Heart right ventricle (tissue), 16 donors: ENCODE results near the gene LPP. TPM values are rescaled to one million over a fixed set of nuclear protein-coding genes. Genes with fewer than 3 reads are reported as not detected.

ENCODE experiments used
- ATAC-seq, 8 donors: fragments of 200-7000 bp; cut with Tn5 transposase; one replicate each; pipeline ENCODE4 v1.9.1; 2020; ENCODE audit warnings: mild to moderate bottlenecking in 8 of 8, moderate library complexity in 8 of 8, moderate number of reproducible peaks in 1 of 8
- DNase-seq, 2 donors: peaks; one replicate each; pipeline ENCODE4 v3.0.0-alpha.2; 2020
- H3K27ac ChIP-seq, 10 donors: fragments of 200-600 bp; sonication (generic) in 2 of 10; one replicate each; pipeline versions ENCODE4 v1.5.0 to v1.8.0; 2020 to 2022; ENCODE audit warnings: mild to moderate bottlenecking in 3 of 10
- H3K27me3 ChIP-seq, 7 donors: fragments of 200-600 bp; one replicate each; pipeline ENCODE4 v1.8.0; 2021 to 2022; ENCODE audit warnings: mild to moderate bottlenecking in 2 of 7
- H3K36me3 ChIP-seq, 9 donors: fragments of 200-600 bp; sonication (generic) in 1 of 9; one replicate each; pipeline versions ENCODE4 v1.5.0 to v1.8.0; 2020 to 2022; ENCODE audit warnings: mild to moderate bottlenecking in 2 of 9
- H3K4me1 ChIP-seq, 9 donors: fragments of 200-600 bp; sonication (generic) in 1 of 9; one replicate each; pipeline versions ENCODE4 v1.5.0 to v1.8.0; 2020 to 2022; ENCODE audit warnings: mild to moderate bottlenecking in 4 of 9
- H3K4me3 ChIP-seq, 10 donors: fragments of 200-600 bp; sonication (generic) in 2 of 10; one replicate each; pipeline versions ENCODE4 v1.5.0 to v1.8.0; 2020 to 2022; ENCODE audit warnings: mild to moderate bottlenecking in 7 of 10, moderate library complexity in 2 of 10
- H3K9me3 ChIP-seq, 11 donors: fragments of 200-600 bp in 10 of 11; sonication (generic) in 2 of 11; one replicate each; pipeline versions ENCODE4 v1.5.0 to v1.8.0; 2013 to 2022; ENCODE audit warnings: mild to moderate bottlenecking in 2 of 11, control low read depth in 1 of 11, moderate library complexity in 1 of 11
- WGBS, 2 donors: extraction: QIAGEN DNeasy Blood & Tissue Kit; methylation state at CpG; one replicate each; pipeline ENCODE4 v1.1.7; 2013; ENCODE audit warnings: inconsistent platforms in 1 of 2; 5-methylcytosine and 5-hydroxymethylcytosine counted together
- intact Hi-C, 10 donors: fragments of 100-400 bp; cut with DNase I; formaldehyde crosslinking; loops; one replicate each; pipeline versions ENCODE4 v1.11.1 to v1.14.2; 2022
- polyA plus RNA-seq, 2 donors: library from polyadenylated mRNA; stranded (reverse); fragments of 200-250 nt; gene quantifications; one replicate each; pipeline ENCODE4 v1.2.3, GENCODE V29; 2013
- total RNA-seq, 10 donors: library from RNA; stranded (reverse); fragmentation: NEBNext Ultra II Directional in 3 of 10; extraction: Animal tissue kit (Norgen Biotek cat#: 25700) in 3 of 10; gene quantifications; one replicate each; pipeline versions ENCODE4 v1.2.1 to v1.2.4, GENCODE V29; 2021 to 2023
- TF ChIP-seq, protein P1 (sequence below), 9 donors: fragments of 200-600 bp; sonication (generic) in 2 of 9; IDR thresholded peaks; one replicate each; pipeline versions ENCODE4 v1.5.0 to v1.8.0; 2021 to 2022; ENCODE audit warnings: antibody characterized with exemption in 9 of 9, mild to moderate bottlenecking in 5 of 9, moderate library complexity in 1 of 9
- donor health status: Arrhythmogenic right ventricular cardiomyopathy.
- donor health status: ischemic (EF 13 %, LVEDD 7.1; RV severe dilation, severe dysfunction).
- donor health status: healthy with polysubstance abuse.
- donor health status: DM: no; HTN: yes; CAD: no.
- donor health status: DM: no; HTN: no; CAD: no.
- donor health status: ischemic (EF 25% LVEDD 6.9; RV normal size, moderate dysfunction).
- donor health status: ischemic (EF 25% LVEDD 5.7; RV mildly dilated, moderate dysfunction).
- donor health status: healthy.
- donor health status: DM: yes; HTN: yes; CAD: no.
- donor health status: Ischemic cardiomyopathy.
- donor health status: ischemic (EF 35%, LVEDD 5.7; RV mildly dilated, moderate dysfunction).
- donor health status: nonischemic (EF 11% LVEDD 7.7; RV severe dilation, severe dysfunction).
- donor health status: DM: yes; HTN: yes; CAD: no.
- donor health status: PGD.
- donor health status: ischemic (EF 29% LVEDD 5.4; RV normal size, mild dysfunction).
- donor health status: nonischemic (EF 23%, LVEDD 6.1; RV moderate dilation, normal function).

The LPP gene
- total and polyA plus RNA-seq, 12 donors, result 8.5 to 188 (median 140) TPM

DNA sequence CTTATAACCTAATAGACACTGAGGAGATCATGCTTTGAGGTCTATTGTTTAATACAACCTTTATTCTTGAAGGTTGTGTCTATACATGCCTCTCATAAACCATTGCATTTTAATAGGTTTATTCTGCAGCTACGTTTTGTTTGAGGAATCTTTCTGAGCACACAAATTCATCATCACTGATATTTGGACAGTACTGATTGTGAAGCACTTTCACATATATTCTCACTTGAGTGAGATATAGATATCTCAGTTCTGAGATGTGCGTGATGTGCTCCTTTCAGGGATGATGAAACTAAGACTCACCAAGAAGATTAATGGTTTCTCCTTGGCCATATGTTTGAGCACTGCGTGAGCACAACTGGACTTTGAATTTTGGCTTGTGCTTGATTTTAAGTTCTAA lies 374.4 kb downstream of the LPP start:
- H3K4me1 ChIP-seq, result peaks cover 0 to 23% (median 7%) of the 10 kb centered on the region in 9 donors

DNA sequence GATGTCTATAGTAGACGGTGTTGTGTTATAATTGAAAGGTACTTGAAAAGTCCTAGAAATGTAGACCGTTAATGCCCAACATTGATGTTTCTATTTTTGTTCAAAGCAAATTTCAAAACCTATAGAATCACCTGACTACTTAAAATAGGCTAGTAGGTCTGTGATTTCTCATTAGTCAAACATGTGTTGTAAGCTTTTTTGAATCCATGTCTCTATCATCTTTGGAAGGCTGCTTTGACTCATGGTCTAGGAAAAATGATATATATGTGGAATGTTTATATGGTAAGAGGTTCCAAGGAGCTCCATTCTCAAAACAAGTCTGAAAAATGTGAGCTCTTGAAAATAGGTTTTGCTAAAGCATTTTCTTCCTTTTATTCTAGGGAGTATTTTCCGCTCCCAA lies 375.3 kb downstream of the LPP start:
- ATAC-seq, result no peak
- peaks cover 0 to 24% (median 7%) of the 10 kb centered on the region in 9 donors for H3K4me1 ChIP-seq

More for the DNA sequence above, 374.4 kb downstream of the LPP start:
- H3K36me3 ChIP-seq, result peaks cover 0 to 30% (median 6%) of the 10 kb centered on the region in 9 donors
- no peaks in the 10 kb centered on the region for H3K9me3 ChIP-seq
- intact Hi-C loops, result no loop called here
- H3K27me3 ChIP-seq, result no peaks in the 10 kb centered on the region
- no peak for ATAC-seq
- no peak overlapping the region for H3K4me3 ChIP-seq
- no peak for DNase-seq
- no peak overlapping the region for H3K27ac ChIP-seq
- WGBS, 2 donors, result 90 to 94% methylated on average over 3 of the region's 3 CpGs
- TF ChIP-seq, protein P1, sequence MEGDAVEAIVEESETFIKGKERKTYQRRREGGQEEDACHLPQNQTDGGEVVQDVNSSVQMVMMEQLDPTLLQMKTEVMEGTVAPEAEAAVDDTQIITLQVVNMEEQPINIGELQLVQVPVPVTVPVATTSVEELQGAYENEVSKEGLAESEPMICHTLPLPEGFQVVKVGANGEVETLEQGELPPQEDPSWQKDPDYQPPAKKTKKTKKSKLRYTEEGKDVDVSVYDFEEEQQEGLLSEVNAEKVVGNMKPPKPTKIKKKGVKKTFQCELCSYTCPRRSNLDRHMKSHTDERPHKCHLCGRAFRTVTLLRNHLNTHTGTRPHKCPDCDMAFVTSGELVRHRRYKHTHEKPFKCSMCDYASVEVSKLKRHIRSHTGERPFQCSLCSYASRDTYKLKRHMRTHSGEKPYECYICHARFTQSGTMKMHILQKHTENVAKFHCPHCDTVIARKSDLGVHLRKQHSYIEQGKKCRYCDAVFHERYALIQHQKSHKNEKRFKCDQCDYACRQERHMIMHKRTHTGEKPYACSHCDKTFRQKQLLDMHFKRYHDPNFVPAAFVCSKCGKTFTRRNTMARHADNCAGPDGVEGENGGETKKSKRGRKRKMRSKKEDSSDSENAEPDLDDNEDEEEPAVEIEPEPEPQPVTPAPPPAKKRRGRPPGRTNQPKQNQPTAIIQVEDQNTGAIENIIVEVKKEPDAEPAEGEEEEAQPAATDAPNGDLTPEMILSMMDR (IDR thresholded peaks at IDR 0.05), result no peak

DNA sequence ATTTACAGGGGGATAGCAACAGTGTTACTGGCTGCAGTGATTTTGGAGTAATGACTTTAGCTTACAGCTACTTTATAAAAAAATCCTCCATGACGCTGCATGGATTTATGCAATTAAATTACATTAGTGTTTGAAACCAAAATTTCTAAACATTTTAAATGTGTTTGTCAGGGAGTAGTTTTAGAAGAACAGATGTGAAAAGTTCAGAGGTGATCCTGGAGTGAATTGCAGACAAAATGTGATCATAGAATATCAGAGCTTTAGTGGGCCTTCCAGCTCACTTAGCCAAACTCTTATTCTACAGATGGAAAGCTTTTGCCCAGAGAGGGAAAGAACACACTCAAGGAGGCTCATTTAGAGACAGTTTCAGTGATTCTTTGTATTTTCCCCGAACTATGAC lies 376.3 kb downstream of the LPP start:
- no peak overlapping the region for H3K27ac ChIP-seq

More for the DNA sequence above, 375.3 kb downstream of the LPP start:
- TF ChIP-seq, protein P1 (IDR thresholded peaks at IDR 0.05), result no peak
- intact Hi-C loops, result no loop called here
- Histone ChIP-seq H3K27me3 (no peaks in the 10 kb centered on the region), H3K36me3 (peaks cover 0 to 24% (median 6%) of the 10 kb centered on the region in 9 donors), H3K4me3 (no peak overlapping the region), H3K9me3 (no peaks in the 10 kb centered on the region), H3K27ac (no peak overlapping the region)
- 67 to 74% methylated on average over 3 of the region's 3 CpGs for WGBS, 2 donors
- no peak for DNase-seq

DNA sequence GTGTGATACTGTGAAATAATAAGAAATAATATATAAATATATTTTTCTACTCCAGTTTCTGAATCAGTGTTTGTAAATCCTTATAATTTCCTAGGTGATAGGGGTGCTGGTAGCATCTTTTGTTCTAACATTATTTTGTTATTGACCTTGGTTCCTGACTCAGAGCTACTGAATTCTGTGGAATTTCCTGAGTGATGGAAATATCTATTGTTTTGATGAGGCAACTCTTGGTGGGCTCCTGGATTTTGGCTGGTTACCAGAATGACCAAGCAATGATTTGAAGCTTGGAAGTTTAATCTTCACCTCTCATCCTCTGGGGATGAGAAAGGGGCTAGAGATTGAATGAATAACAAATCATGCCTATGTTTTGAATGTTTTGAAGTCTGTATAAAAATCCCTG lies 377.3 kb downstream of the LPP start:
- TF ChIP-seq, protein P1 (IDR thresholded peaks at IDR 0.05), result no peak
- Histone ChIP-seq H3K27me3 (no peaks in the 10 kb centered on the region), H3K4me1 (peaks cover 0 to 24% (median 7%) of the 10 kb centered on the region in 9 donors), H3K27ac (no peak overlapping the region), H3K9me3 (no peaks in the 10 kb centered on the region), H3K4me3 (no peak overlapping the region), H3K36me3 (peaks cover 0 to 4% (median 0%) of the 10 kb centered on the region in 9 donors)
- intact Hi-C loops, result loop anchor here in 1 of 10 donors (10.0 kb wide), 1 partner anchor 124 kb away; no protein-coding TSS in a partner anchor
- ATAC-seq, result no peak
- no peak for DNase-seq

More for the DNA sequence above, 376.3 kb downstream of the LPP start:
- no peak for ATAC-seq
- no peaks in the 10 kb centered on the region for H3K9me3 ChIP-seq
- intact Hi-C loops, result loop anchor here in 1 of 10 donors (10.0 kb wide), 1 partner anchor 125 kb away; no protein-coding TSS in a partner anchor
- H3K36me3 ChIP-seq, result peaks cover 0 to 14% (median 2%) of the 10 kb centered on the region in 9 donors
- 94 to 97% methylated on average over 2 of the region's 2 CpGs for WGBS, 2 donors
- TF ChIP-seq, protein P1 (IDR thresholded peaks at IDR 0.05), result no peak
- H3K4me1 ChIP-seq, result peaks cover 0 to 24% (median 7%) of the 10 kb centered on the region in 9 donors
- no peak overlapping the region for H3K4me3 ChIP-seq
- no peak for DNase-seq
- no peaks in the 10 kb centered on the region for H3K27me3 ChIP-seq
